Fibroblast of the aortic adventitia (primary cell): ENCODE data around the gene CCDC127. TPM values are rescaled to one million over a fixed set of nuclear protein-coding genes. Genes with fewer than 3 reads are reported as not detected.

Experiments used
- DNase-seq: peaks from one replicate; pipeline ENCODE4 v3.0.0-alpha.2; 2010; ENCODE audit warnings: low read depth
- H3K4me3 ChIP-seq: 2 replicates; pipeline ENCODE4 v1.5.1; 2011; ENCODE audit warnings: low read depth, mild to moderate bottlenecking, control low read depth, low read length, moderate library complexity
- total RNA-seq: library from RNA; depleted of rRNA; stranded (reverse); fragments of >200 nt; gene quantifications from 2 replicates; pipeline ENCODE4 v1.2.3, GENCODE V29; 2012; ENCODE audit warnings: low replicate concordance
- TF ChIP-seq, protein P1 (sequence below): IDR thresholded peaks from 2 replicates; pipeline ENCODE4 v1.5.1; 2011; ENCODE audit warnings: mild to moderate bottlenecking, low read length, control low read depth, inconsistent platforms; ENCODE audit not compliant: insufficient read depth

Gene CCDC127
- total RNA-seq, 1 donor: 8.3 TPM

DNA sequence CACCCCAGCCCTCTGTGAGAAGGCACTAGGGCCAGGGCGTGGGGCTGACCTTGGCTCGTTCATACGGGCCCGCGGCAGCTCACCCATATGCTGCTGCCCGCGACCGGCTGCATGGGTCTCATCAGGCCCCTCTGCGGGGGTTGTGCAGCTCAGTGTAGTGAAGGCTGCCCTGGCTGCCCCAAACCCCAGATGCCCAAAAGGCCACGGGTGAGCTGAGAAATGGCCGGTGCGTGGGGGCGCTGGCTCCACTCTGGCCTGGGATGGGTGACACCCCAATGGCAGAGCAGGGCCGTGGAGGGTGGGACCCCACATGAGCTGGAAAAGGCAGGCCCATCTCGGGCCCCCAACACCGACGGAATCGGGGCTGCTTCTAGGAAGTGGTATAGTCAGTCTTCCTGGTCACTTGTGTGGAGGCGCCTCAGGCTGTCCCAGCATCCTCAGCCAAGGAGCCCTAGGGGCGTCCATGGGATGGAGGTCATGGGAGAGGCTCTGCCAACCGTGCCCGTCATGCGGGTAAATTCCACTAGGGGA is 46.1 kb downstream of the CCDC127 start:
- no peak for DNase-seq
- TF ChIP-seq, protein P1, sequence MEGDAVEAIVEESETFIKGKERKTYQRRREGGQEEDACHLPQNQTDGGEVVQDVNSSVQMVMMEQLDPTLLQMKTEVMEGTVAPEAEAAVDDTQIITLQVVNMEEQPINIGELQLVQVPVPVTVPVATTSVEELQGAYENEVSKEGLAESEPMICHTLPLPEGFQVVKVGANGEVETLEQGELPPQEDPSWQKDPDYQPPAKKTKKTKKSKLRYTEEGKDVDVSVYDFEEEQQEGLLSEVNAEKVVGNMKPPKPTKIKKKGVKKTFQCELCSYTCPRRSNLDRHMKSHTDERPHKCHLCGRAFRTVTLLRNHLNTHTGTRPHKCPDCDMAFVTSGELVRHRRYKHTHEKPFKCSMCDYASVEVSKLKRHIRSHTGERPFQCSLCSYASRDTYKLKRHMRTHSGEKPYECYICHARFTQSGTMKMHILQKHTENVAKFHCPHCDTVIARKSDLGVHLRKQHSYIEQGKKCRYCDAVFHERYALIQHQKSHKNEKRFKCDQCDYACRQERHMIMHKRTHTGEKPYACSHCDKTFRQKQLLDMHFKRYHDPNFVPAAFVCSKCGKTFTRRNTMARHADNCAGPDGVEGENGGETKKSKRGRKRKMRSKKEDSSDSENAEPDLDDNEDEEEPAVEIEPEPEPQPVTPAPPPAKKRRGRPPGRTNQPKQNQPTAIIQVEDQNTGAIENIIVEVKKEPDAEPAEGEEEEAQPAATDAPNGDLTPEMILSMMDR: no peak
- H3K4me3 ChIP-seq: no peak overlapping the region

- no peak overlapping the region for H3K4me3 ChIP-seq
- DNase-seq: no peak
- TF ChIP-seq, protein P1: no peak
These were observed 46.8 kb downstream of the CCDC127 start for GRCh38 chr5:170971-171800.

- DNase-seq: no peak
- no peak overlapping the region for H3K4me3 ChIP-seq
- TF ChIP-seq, protein P1: no peak
These were observed 48.2 kb downstream of the CCDC127 start for GRCh38 chr5:169728-170094.

GRCh38 chr5:169071-169727 is 48.8 kb downstream of the CCDC127 start:
- TF ChIP-seq, protein P1: no peak
- H3K4me3 ChIP-seq: no peak overlapping the region
- peak; percentile 18 for DNase-seq

- no peak overlapping the region for H3K4me3 ChIP-seq
These were observed 49.8 kb downstream of the CCDC127 start for GRCh38 chr5:167982-168660.

DNA sequence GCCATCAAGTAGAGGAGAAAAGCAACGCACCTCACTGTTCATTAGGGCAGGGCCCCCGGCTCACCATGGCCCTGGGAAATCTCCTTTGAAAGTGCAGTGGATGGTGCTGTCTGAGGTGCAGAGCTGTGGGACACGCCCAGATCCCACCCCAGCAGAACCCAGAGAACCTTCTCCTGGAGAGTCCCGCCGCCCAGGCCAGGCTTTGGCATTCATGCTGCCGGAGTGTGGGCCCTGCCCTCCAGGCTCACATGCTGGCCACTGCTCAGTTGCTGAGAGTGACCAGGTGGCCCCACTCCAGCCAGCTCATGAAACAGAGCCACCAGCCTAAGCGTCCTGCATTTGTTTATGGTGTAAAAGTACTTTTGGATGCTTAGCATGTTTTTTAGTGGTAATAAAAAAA is 50.4 kb downstream of the CCDC127 start:
- DNase-seq: no peak
- no peak overlapping the region for H3K4me3 ChIP-seq
- TF ChIP-seq, protein P1: no peak

More at GRCh38 chr5:167982-168660, 49.8 kb downstream of the CCDC127 start:
- peak; percentile 91 for DNase-seq
- TF ChIP-seq, protein P1: no peak
